ENCODE measurements around the gene CTAGE8. TPM values are rescaled to one million over a fixed set of nuclear protein-coding genes. Genes with fewer than 3 reads are reported as not detected.
"Not testable (repeated sequence)": the region's sequence is repeated elsewhere in the genome, so short reads cannot be mapped to it uniquely, and the experiment has no call there.

Gene CTAGE8
- total RNA-seq, 1 donor from 2014 or later: 0.92 TPM

- H3K9me3 Mint-ChIP-seq (ENCODE audit: low read depth); DNase-seq (ENCODE audit: low spot score); H3K36me3 Mint-ChIP-seq (ENCODE audit: low read depth); H3K4me1 Mint-ChIP-seq (ENCODE audit: low read depth); H3K4me3 Mint-ChIP-seq (ENCODE audit: unreplicated experiment); H3K27me3 Mint-ChIP-seq (ENCODE audit: low read depth); H3K27ac Mint-ChIP-seq (ENCODE audit: unreplicated experiment): not testable (repeated sequence)
These were observed 14.6 kb upstream of the CTAGE8 start for GRCh38 chr7:144283716-144284115.

GRCh38 chr7:144282490-144282889 is 13.4 kb upstream of the CTAGE8 start:
- H3K27me3 Mint-ChIP-seq (ENCODE audit: low read depth); H3K9me3 Mint-ChIP-seq (ENCODE audit: low read depth); H3K27ac Mint-ChIP-seq (ENCODE audit: unreplicated experiment); H3K4me1 Mint-ChIP-seq (ENCODE audit: low read depth); DNase-seq (ENCODE audit: low spot score); H3K36me3 Mint-ChIP-seq (ENCODE audit: low read depth); H3K4me3 Mint-ChIP-seq (ENCODE audit: unreplicated experiment): not testable (repeated sequence)

DNA sequence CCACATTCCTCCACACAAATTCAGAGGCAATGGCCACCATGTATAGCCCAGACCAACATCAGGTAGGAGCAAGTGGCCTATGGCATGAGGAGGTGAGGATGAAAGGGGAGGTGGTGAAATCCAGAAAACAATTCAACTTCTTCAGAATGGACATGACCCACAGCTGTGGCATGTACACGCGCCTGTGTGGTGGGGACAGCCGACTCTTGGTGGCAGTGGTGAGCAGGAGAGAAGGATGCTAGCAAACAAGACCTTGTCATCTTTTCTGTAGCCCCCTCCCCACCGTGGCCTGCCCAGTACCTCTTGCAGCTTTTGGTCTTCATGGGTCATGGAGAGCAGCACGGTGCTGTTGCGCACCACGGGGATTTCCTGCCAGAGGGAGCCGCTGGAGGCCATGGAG is 12.9 kb upstream of the CTAGE8 start:
- not testable (repeated sequence) for H3K4me3 Mint-ChIP-seq (ENCODE audit: unreplicated experiment); H3K9me3 Mint-ChIP-seq (ENCODE audit: low read depth); H3K36me3 Mint-ChIP-seq (ENCODE audit: low read depth); H3K27ac Mint-ChIP-seq (ENCODE audit: unreplicated experiment); H3K4me1 Mint-ChIP-seq (ENCODE audit: low read depth); H3K27me3 Mint-ChIP-seq (ENCODE audit: low read depth); DNase-seq (ENCODE audit: low spot score)

DNA sequence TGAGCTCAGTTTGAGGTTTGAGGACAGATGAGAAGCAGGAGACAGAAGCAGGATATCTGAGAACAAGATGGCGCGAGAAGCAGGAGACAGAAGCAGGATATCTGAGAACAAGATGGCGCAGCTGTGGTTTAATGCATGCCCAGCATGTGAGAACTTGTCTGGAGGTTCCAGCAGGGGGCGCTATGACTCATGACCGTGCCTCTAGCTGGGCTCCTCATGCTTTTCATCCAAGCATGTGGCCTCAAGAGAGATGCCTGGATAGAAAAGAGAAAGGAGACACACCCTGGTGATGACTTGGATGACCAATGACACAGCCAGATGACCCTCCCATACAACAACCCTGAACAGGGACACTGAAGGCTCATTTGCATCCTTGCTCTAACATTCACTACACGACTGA is 10.9 kb upstream of the CTAGE8 start:
- not testable (repeated sequence) for H3K27me3 Mint-ChIP-seq (ENCODE audit: low read depth); H3K4me3 Mint-ChIP-seq (ENCODE audit: unreplicated experiment); H3K36me3 Mint-ChIP-seq (ENCODE audit: low read depth); H3K9me3 Mint-ChIP-seq (ENCODE audit: low read depth); H3K27ac Mint-ChIP-seq (ENCODE audit: unreplicated experiment); DNase-seq (ENCODE audit: low spot score); H3K4me1 Mint-ChIP-seq (ENCODE audit: low read depth)

- H3K27me3 Mint-ChIP-seq (ENCODE audit: low read depth); H3K27ac Mint-ChIP-seq (ENCODE audit: unreplicated experiment); H3K4me1 Mint-ChIP-seq (ENCODE audit: low read depth); H3K9me3 Mint-ChIP-seq (ENCODE audit: low read depth); H3K4me3 Mint-ChIP-seq (ENCODE audit: unreplicated experiment); DNase-seq (ENCODE audit: low spot score); H3K36me3 Mint-ChIP-seq (ENCODE audit: low read depth): not testable (repeated sequence)
These were observed 6.2 kb upstream of the CTAGE8 start for GRCh38 chr7:144275281-144275680.

DNA sequence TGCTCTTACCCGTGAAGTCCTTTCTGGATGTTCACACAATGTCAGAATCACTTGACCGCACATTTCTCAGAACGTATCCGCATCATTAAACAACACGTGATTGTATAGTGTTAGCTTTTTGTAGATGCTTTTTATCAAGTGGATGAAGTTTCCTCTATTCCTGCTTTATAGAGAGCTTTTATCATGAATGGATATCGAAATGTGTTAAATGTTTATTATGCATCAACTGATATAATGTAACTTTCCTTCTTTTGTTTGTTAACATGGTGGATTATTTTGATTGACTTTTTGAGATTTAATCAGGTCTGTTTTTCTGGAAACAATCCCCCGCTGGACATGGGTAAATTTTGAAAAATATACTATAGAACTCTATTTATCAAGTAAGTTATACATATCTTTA is 4.4 kb downstream of the CTAGE8 start, which contains the start of gene OR2A7:
Gene OR2A7 (minus strand): TSS at position 101 of the 400 bp plus-strand sequence. CDS start 5,164 bp downstream, outside the sequence.
- not testable (repeated sequence) for H3K36me3 Mint-ChIP-seq (ENCODE audit: low read depth)

GRCh38 chr7:144262128-144262527 is 7.0 kb downstream of the CTAGE8 start:
- H3K9me3 Mint-ChIP-seq (ENCODE audit: low read depth); H3K27ac Mint-ChIP-seq (ENCODE audit: unreplicated experiment); H3K36me3 Mint-ChIP-seq (ENCODE audit: low read depth); H3K27me3 Mint-ChIP-seq (ENCODE audit: low read depth); H3K4me1 Mint-ChIP-seq (ENCODE audit: low read depth); H3K4me3 Mint-ChIP-seq (ENCODE audit: unreplicated experiment); DNase-seq (ENCODE audit: low spot score): not testable (repeated sequence)

More for the DNA sequence above, 4.4 kb downstream of the CTAGE8 start, which contains the start of gene OR2A7:
- H3K27ac Mint-ChIP-seq (ENCODE audit: unreplicated experiment); H3K27me3 Mint-ChIP-seq (ENCODE audit: low read depth); DNase-seq (ENCODE audit: low spot score); H3K9me3 Mint-ChIP-seq (ENCODE audit: low read depth); H3K4me3 Mint-ChIP-seq (ENCODE audit: unreplicated experiment); H3K4me1 Mint-ChIP-seq (ENCODE audit: low read depth): not testable (repeated sequence)

DNA sequence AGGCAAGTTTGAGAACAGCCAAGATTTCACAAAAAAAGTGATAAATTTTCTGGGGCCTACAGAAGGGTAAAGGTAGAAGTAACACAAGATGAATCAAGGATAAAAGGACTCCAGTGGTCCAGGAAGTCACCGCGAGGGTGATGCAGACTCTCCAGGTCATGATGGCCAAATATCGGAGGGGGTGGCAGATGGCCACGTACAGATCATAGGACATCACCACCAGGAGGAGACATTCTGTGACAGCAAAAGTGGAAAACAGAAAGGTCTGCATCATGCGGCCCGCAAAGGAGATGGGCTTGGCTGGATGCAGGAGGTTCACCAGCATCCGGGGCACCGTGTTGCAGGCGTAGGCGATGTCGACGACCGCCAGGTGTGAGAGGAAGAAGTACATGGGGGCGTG is 10.0 kb downstream of the CTAGE8 start:
- DNase-seq (ENCODE audit: low spot score); H3K27me3 Mint-ChIP-seq (ENCODE audit: low read depth); H3K4me1 Mint-ChIP-seq (ENCODE audit: low read depth); H3K9me3 Mint-ChIP-seq (ENCODE audit: low read depth); H3K27ac Mint-ChIP-seq (ENCODE audit: unreplicated experiment); H3K36me3 Mint-ChIP-seq (ENCODE audit: low read depth); H3K4me3 Mint-ChIP-seq (ENCODE audit: unreplicated experiment): not testable (repeated sequence)

- Mint-ChIP-seq H3K27ac (ENCODE audit: unreplicated experiment) (no peak overlapping the region), H3K4me3 (ENCODE audit: unreplicated experiment) (no peak overlapping the region), H3K36me3 (ENCODE audit: low read depth) (peaks cover 2% of the 10 kb centered on the region)
These were observed 13.0 kb downstream of the CTAGE8 start for GRCh38 chr7:144256112-144256511.

More at GRCh38 chr7:144256112-144256511, 13.0 kb downstream of the CTAGE8 start:
- DNase-seq (ENCODE audit: low spot score): no peak
- Mint-ChIP-seq H3K4me1 (ENCODE audit: low read depth) (no peaks in the 10 kb centered on the region), H3K27me3 (ENCODE audit: low read depth) (no peaks in the 10 kb centered on the region), H3K9me3 (ENCODE audit: low read depth) (no peaks in the 10 kb centered on the region)
- TF ChIP-seq, protein P1, sequence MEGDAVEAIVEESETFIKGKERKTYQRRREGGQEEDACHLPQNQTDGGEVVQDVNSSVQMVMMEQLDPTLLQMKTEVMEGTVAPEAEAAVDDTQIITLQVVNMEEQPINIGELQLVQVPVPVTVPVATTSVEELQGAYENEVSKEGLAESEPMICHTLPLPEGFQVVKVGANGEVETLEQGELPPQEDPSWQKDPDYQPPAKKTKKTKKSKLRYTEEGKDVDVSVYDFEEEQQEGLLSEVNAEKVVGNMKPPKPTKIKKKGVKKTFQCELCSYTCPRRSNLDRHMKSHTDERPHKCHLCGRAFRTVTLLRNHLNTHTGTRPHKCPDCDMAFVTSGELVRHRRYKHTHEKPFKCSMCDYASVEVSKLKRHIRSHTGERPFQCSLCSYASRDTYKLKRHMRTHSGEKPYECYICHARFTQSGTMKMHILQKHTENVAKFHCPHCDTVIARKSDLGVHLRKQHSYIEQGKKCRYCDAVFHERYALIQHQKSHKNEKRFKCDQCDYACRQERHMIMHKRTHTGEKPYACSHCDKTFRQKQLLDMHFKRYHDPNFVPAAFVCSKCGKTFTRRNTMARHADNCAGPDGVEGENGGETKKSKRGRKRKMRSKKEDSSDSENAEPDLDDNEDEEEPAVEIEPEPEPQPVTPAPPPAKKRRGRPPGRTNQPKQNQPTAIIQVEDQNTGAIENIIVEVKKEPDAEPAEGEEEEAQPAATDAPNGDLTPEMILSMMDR (IDR thresholded peaks at IDR 0.05): no peak

All from chondrocyte (in vitro differentiated cells).